ENCODE data around the gene ZCWPW1. TPM values are rescaled to one million over a fixed set of nuclear protein-coding genes. Genes with fewer than 3 reads are reported as not detected.
A peak's percentile ranks its signal among the peaks of the same experiment; 100 is the strongest.

Gene ZCWPW1
- total RNA-seq, 4 donors from 2014 or later, result 1.8 to 19.8 (median 3.6) TPM

DNA sequence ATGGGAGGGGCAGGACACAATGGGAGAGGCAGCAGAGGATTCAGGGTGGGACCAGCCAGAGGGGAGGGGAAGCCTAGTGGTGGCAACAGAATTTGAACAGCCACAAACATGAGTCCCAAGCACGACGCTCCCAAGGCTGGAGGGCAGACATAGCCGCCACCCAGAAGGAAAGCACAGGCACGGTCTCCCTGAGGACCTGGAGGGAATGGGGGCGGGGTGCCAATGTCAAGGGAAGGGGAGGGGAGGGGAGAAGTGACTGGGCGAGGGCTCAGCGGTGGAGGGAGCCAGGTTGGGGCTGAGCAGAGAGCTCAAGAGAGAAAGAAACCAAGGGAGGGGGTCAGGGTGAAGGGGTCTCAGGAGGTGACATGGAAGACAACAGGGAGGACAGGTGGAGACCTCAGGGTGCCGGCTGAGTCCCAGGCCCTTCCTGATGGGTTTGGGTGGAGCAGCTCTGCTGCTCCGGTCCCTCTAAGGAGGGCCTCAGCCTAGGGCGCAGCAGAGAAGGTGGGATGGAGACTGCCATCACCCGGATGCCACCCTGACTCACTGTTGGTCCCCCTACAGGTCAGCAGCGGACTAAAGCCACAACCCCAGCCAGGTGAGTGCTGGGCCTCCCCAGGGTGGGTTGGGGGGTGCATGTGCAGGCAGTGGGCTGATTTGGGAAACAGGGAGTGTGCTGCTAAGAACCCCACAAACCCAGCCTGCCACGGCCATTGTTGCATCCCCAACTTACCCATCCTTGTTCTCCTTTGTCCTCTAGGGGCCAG, 31.0 kb downstream of the ZCWPW1 start:
- no peaks in the 10 kb centered on the region for H3K27me3 ChIP-seq
- peaks cover 0 to 4% (median 1%) of the 10 kb centered on the region in 4 donors for H3K4me1 ChIP-seq
- H3K9me3 ChIP-seq, result no peaks in the 10 kb centered on the region
- H3K36me3 ChIP-seq, result no peaks in the 10 kb centered on the region
- H3K27ac ChIP-seq, result peak overlapping the region in 1 of 4 donors; percentile 61
- H3K4me3 ChIP-seq, result no peak overlapping the region
- no peak for DNase-seq
- TF ChIP-seq, protein P1, sequence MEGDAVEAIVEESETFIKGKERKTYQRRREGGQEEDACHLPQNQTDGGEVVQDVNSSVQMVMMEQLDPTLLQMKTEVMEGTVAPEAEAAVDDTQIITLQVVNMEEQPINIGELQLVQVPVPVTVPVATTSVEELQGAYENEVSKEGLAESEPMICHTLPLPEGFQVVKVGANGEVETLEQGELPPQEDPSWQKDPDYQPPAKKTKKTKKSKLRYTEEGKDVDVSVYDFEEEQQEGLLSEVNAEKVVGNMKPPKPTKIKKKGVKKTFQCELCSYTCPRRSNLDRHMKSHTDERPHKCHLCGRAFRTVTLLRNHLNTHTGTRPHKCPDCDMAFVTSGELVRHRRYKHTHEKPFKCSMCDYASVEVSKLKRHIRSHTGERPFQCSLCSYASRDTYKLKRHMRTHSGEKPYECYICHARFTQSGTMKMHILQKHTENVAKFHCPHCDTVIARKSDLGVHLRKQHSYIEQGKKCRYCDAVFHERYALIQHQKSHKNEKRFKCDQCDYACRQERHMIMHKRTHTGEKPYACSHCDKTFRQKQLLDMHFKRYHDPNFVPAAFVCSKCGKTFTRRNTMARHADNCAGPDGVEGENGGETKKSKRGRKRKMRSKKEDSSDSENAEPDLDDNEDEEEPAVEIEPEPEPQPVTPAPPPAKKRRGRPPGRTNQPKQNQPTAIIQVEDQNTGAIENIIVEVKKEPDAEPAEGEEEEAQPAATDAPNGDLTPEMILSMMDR (IDR thresholded peaks at IDR 0.05), result no peak
- TF ChIP-seq POLR2A (IDR thresholded peaks at IDR 0.05), result no peak

DNA sequence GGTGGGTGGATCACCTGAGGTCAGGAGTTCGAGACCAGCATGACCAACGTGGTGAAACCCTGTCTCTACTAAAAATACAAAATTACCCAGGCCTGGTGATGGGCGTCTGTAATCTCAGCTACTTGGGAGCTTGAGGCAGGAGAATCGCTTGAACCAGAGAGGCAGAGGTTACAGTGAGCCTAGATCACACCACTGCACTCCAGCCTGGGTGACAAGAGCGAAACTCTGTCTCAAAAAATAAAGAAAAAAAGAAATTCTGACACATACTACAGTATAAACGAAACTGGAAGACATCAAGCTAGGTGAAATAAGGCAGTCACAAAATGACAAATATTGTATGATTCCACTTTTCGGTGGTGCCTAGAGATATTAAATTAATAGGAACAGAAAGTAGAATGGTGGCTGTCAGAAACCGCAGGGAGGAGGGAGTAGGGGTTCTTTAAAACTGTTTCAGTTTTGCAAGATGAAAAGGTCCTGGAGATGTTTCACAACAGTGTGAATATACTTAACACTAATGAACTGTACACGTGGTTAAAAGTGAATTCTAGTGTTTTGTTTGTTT, 32.0 kb downstream of the ZCWPW1 start:
- Histone ChIP-seq H3K4me3 (no peak overlapping the region), H3K36me3 (no peaks in the 10 kb centered on the region), H3K4me1 (peaks cover 0 to 4% (median 1%) of the 10 kb centered on the region in 4 donors), H3K27ac (peak overlapping the region in 3 of 4 donors; percentile 40 to 72 (median 58)), H3K27me3 (no peaks in the 10 kb centered on the region), H3K9me3 (no peaks in the 10 kb centered on the region)
- TF ChIP-seq POLR2A (IDR thresholded peaks at IDR 0.05), result no peak
- DNase-seq, result peak in 2 of 3 donors; percentile 52 to 67

DNA sequence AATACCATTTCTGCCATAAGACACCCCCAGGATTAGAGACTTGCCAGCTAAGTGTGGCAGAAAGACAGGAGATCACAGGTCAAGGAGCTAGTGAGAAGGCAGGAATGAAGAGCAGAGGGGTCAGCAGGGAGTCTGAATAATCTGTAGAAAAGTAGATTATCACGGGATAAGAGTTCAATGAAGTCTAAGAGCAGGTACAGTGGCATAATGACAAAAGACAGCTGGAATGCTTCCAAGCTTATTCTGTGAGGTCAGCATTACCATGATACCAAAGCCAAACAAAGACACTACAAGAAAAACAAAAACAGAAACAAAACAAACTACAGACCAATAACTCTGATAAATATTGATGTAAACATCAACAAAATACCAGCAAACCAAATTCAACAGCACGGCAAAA, 34.4 kb downstream of the ZCWPW1 start:
- Histone ChIP-seq H3K4me3 (no peak overlapping the region), H3K36me3 (no peaks in the 10 kb centered on the region), H3K4me1 (peaks cover 0 to 4% (median 1%) of the 10 kb centered on the region in 4 donors), H3K9me3 (no peaks in the 10 kb centered on the region), H3K27ac (no peak overlapping the region), H3K27me3 (no peaks in the 10 kb centered on the region)
- TF ChIP-seq, protein P1 (IDR thresholded peaks at IDR 0.05), result no peak
- TF ChIP-seq POLR2A (IDR thresholded peaks at IDR 0.05), result no peak
- DNase-seq, result no peak

DNA sequence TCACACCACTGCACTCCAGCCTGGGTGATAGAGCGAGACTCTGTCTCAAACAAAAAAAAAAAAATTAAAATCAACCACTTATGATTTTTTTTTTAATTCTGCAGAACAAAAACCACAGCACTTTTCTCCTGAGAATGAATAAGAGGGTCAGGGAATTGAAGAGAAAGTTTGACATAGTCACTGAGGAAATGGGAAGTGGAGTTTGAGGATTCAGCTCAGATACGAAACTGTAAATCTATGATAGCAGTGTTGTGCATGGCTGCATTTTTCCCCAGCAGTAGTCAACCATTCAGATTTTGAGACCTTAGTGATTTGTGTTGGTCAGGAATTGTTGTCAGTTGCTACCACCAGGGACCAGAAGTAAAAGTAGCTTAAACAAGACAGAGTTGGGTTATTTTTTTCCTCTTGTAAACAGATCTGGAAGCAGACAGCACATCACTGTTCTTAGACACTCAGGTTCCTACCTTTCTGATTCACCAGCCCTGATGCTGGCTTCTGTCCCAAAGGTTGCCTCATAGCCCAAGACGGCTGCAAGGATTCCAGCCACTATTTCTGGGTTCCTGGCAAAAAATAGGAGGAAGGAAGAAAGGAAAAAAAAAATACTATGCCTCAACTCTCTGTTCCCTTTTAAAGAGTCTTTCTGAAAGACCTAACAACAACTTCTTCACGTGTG, 35.1 kb downstream of the ZCWPW1 start:
- no peaks in the 10 kb centered on the region for H3K27me3 ChIP-seq
- no peaks in the 10 kb centered on the region for H3K36me3 ChIP-seq
- H3K4me1 ChIP-seq, result peaks cover 0 to 4% (median 1%) of the 10 kb centered on the region in 4 donors
- no peak overlapping the region for H3K27ac ChIP-seq
- TF ChIP-seq, protein P1 (IDR thresholded peaks at IDR 0.05), result no peak
- no peak for TF ChIP-seq POLR2A (IDR thresholded peaks at IDR 0.05)
- H3K4me3 ChIP-seq, result no peak overlapping the region
- DNase-seq, result no peak
- H3K9me3 ChIP-seq, result no peaks in the 10 kb centered on the region

DNA sequence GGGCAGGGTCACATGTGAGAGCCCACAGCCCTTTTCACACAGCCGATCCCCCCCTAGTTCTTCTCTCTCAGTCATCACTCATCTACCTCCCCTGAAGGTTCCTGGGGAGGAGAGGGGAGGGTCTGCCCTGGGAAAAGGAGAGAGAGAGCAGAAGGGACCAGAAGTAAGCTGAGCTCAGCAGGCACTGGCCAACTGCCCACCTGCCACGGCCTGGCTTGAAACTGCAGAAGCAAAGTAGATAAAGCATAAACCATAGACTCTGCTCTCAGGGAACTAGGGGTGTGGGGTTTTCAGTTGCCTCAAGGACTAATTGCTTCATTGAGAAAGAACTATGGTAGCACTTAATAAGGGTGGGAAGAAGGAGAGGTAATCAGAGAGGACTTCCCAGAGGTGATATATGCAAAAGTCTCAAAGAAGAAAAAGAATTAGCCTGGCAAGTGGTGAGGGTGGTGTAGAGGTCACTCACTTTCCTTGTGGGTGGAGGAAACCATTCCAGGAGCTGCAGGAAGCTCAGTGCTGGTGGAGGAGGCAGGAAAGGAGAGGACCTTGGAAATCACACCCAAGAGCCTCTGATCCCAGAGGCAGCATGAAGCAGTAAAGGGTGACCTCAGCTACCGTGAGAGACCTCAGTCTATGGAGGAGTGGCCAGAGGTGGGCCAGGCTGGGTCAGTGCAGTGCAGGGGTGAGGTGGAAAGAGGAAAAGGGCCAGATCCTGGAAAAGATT, 38.1 kb downstream of the ZCWPW1 start:
- DNase-seq, result no peak
- no peak overlapping the region for H3K27ac ChIP-seq
- H3K4me3 ChIP-seq, result no peak overlapping the region
- no peaks in the 10 kb centered on the region for H3K4me1 ChIP-seq
- no peaks in the 10 kb centered on the region for H3K36me3 ChIP-seq
- no peaks in the 10 kb centered on the region for H3K27me3 ChIP-seq
- TF ChIP-seq, protein P1 (IDR thresholded peaks at IDR 0.05), result no peak
- no peak for TF ChIP-seq POLR2A (IDR thresholded peaks at IDR 0.05)
- no peaks in the 10 kb centered on the region for H3K9me3 ChIP-seq

Measured in Peyer's patch (tissue), 4 donors.